GM19035 (cell line): ENCODE measurements around the gene ZCCHC12.
"Not testable (repeated sequence)": the region's sequence is repeated elsewhere in the genome, so short reads cannot be mapped to it uniquely, and the experiment has no call there.

Experiments used
- ATAC-seq: cut with Tn5 transposase; IDR thresholded peaks from one replicate; pipeline ENCODE4 v1.9.1; 2021; ENCODE audit not compliant: unreplicated experiment

The ZCCHC12 gene

DNA sequence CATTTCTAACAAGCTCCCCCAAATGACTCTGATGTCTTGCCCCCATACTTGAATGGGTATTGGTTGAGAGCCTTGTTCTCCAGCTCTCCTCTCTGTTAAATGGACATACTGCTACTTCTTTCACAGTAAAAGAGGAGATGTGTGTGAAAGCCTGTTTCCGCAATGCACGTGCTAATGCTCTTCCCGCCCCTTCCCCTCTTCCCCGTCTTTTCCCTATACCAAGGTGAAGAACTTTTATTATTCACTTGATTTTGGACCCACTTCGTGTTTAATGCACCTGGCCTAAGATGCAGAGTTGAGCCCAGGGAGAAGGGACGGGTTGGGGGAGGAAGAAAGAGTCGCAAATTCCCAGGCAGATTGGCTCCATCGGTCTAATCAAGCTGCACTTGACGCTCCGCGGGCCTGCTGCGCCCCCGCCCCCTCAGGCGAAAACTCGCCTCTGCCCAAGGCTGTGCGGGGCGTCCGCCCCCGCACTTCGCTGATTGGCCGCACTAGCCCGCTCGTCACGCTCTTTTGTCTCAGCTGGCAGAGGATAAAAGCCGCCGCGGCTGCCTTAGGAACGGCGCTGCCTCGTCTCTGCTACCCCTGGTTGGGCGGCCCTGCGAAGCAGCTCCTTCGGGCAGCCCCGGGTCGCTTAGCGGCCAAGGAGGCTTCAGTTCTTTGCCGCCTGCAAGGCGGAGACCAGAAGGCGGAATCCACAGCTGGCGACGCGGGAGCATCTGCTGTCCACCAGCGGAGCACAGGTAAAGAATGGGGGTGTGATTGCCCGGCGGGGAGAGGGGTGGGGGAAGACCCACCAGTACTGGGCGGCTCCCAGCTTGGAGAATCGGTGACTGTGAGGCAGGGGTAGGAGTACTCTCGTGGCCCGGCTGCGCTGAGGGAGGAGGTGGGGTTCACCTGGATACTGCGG, at the start of gene ZCCHC12:
Gene ZCCHC12, plus strand, starts transcription at position 562 of the 910 bp plus-strand sequence. CDS start 1,421 bp downstream, outside the sequence.
- no peak for ATAC-seq

DNA sequence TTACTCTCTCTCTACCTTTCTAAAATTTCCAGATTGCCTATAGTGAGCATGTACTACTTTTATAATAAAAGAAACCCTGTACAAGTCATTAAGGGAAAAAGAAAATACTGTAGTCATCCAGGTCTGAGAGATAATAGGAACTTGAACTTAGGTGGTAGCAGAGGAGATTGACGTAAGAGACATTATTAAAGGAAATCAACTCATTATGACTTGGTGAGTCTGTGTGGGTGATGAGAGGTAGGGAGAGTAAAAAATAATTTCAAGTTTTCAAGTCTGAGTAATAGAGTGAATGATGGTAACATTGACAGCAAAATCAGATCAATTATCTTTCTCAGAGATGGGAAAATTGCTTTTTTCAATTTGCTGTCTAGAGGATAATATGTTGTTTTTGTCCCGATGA, 44.0 kb upstream of the ZCCHC12 start:
- ATAC-seq = no peak

DNA sequence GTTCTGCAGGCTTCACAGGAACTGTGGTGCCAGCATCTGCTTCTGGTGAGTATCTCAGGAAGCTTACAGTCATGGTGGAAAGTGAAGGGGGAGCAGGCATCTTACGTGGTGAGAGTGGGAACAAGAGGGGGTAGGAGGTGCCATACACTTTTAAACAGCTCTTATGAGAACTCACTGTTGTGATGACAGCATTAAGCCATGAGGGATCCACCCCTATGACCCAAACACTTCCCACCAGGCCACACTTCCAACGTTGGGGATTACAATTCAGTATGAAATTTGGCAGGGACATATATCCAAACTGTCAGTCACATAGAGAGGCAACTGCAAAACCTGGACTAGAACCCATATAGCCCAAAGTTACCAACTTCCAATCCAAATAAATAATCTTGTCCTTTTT, 43.1 kb upstream of the ZCCHC12 start:
- ATAC-seq = no peak

DNA sequence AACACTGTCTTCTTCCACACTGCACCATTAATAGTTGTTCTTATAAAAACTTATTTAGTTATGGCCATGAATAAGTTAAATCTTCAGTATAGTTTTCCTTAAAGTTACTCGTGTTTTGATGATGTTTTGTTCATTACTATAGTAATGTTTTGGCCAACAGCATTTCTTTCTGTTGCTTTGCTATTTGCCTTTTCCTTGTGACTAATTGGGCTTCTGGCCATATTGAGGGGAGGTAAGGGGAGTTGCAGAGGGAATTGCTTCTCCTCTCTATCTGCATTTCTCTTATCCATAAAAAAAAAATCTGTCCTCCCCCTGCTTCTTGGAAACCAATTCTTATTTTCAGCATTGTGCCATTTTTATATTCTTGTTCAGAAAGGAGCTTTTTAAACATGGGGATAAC, 42.7 kb upstream of the ZCCHC12 start:
- no peak for ATAC-seq

DNA sequence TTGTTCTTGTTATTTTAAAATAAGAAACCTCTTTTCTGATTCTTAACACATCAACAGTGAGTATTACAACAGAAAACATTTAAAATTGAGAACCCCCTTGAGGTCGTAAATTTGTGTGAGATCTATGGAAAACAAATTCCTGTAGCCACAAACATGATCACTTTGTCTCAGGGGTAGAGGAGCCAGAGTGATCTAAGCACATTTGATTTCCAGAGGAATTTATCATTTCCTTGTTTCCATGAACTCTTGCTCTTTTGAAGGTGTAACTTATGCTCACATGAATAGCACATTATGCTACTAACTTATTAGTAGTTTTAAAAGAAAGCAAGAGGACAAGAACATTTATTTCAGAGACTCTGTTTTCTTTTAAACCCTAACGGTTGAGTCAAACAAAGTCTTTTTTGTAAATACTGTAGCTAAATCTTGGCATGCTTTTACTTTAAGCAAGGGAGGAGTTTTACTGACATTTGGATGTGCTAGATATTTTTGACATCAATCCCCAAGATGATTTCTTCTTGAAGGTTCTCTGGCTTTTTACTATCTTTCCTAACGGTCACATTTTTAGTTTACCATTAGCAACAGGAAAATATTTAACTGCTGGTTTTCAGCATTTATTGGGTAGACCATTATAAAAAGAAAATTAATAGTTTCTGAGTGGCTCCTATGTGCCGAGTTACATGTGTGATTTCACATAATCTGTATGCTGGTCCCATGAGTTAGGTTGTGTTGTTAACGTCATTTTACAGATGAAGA, 27.9 kb upstream of the ZCCHC12 start:
- ATAC-seq = no peak

DNA sequence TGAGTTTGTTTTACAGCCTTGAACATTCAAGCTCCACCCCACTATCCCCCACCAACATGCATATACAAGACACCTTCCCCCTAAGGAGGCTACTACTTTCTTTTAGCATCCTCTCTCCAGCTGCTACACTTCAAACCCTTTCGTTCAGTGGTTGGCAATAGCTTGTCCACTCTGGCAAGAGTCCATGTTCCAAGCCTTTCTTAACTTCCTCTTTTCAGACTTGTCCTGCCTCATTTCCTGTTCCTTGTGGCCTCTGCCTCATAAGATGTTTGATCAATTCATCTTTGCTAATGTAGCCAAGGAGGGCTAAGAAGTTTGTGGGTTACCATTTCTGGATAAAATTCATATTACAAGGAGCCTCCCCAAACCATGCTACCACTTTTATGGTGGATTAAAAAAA, 20.8 kb upstream of the ZCCHC12 start:
- no peak for ATAC-seq

DNA sequence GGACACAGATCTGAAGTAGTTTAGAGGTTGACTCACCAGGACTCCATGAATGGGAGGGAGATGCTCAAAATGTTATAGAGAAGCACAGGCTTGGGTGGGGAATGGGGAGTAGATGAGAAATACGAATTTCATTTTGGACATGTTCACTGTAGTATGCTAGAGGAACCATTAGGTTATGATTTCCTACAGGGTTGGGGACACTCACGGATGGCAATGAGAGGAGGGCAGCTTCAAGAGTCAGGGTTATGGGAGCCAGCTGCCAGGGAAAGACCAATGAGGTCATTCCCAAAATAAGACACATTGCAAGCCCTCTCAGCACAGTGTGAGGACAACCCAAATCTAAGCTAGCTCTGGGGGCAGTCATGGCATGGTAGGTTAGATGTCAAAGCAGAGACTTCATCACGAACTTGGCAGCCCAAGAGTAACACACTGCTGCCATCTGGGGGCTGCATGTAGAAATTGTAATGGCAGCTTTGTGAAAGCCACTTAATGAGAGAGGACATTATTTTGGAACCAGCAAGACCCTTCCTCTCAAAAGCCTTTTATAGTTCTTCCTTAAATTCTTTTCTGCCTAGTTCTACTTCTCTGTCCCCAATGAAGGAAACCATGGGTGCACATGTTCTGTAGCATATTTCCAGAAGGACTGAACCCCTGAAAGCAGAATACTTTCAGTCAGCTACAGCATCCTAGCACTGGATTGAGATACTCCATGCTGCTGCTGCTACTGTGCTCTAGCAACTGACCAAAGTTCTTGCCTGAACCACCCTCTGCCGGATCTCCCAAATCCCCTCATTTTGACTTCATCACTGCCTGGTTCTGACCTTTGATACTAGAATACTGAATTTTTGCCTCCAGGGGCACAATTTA, 16.2 kb upstream of the ZCCHC12 start:
- ATAC-seq = no peak

DNA sequence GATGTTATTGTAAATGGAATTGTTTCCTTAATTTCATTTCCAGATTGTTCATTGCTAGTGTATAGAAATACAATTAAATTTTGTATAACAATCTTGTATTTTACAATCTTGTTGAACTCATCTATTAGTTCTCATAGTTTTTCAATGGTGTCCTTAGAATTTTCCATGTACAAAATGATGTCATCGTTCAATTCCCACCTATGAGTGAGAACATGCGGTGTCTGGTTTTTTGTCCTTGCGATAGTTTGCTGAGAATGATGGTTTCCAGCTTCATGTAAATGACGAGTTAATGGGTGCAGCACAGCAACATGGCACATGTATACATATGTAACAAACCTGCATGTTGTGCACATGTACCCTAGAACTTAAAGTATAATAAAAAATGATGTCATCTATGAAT, 6.4 kb upstream of the ZCCHC12 start:
- not testable (repeated sequence) for ATAC-seq

DNA sequence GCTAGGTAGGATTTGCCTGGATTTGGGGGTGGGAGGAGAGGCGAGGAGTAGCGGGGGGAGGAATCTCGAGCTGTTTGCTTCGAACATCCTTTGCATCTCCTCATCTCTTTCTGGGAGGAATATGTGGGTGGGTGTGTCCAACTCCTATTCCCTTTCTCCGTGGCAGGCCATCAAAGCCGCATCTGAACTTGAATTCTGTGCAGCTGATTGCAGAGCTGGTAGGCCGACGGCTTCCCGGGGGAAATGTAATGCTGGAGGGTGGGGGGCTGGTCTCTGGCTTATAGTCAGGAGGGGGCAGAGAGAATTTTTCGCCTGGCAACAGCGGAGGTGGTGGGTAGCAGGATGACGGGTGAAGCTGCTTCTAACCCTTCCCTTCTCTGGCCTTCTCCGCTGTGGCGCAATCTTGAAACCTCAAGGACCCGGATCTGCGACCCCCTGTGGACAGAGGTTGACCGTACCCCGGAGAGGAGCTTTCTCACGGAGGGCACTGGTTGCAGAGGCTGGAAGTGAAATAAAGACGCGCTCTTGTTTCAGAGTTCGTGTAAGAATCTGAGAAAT, 628 bp downstream of the ZCCHC12 start:
- ATAC-seq = no peak

DNA sequence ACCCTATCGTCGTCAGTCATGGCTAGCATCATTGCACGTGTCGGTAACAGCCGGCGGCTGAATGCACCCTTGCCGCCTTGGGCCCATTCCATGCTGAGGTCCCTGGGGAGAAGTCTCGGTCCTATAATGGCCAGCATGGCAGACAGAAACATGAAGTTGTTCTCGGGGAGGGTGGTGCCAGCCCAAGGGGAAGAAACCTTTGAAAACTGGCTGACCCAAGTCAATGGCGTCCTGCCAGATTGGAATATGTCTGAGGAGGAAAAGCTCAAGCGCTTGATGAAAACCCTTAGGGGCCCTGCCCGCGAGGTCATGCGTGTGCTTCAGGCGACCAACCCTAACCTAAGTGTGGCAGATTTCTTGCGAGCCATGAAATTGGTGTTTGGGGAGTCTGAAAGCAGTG, 1.6 kb downstream of the ZCCHC12 start:
- no peak for ATAC-seq

DNA sequence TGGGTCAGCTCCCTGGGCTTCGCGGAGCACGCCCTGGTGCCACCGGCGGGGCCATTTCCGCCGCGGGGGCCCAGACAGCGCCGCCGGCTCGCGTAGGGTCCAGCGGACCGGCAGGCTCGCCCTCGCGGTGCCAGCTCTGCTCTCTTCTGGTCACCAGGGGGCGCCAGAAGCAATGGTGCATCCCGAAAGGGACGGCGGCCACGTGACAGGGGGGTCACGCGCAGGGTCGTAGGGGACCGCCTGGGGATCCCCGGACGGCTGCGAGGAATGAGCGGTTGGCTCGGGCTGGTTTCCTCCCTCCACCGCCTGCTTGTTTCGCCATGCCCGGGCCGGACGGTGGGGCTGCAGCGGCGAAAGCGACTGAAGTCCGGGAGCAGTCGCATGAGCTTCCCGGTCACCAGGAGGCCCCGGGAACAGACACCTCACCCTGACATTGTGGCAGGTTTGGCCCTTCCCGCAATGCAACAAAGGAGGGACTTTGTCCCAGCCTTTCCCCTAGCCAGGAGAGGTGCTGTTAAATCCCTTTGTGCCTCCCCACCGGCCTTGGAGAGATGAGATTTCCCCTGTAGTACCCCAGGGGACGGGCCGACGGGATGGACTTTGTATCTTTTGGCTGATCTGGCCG, 15.8 kb downstream of the ZCCHC12 start:
- ATAC-seq = no peak

DNA sequence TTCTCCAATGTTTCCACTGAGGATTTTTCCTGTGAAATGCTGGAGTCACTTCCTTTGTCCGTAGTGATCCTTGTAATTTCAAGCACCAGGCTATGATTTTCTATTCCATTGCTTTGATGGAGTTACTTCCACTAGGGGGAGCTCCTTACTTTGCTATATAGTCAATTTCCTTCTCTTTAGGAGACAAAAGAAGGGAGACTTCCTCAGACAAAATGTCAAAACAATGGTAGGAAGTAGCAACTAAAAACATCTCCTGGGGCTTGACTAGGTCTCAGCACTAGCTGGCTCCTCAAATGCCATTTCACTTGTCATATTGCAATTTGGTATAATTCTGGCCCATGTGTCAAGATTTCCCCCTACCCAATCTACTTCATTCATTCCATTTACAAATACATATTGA, 24.1 kb downstream of the ZCCHC12 start:
- ATAC-seq = no peak

DNA sequence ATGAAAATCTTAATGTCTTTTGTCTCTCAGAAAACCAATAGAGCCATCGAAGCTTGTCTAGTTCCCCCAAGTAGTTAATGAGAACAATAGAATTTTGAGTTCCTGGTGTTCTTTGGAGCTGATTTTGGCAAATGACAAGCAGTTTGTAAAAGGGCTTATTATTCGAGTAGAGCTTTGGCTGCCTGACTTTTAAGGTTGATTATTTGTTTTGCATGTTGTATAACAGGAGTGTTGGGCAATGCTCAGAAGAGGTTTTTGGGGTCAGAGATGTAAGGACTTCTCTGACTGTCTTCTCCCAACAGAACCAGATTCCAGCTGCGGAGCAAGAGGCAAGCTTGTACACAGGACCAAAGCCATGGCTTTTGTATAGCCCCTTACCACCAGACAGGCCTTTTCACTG, 30.0 kb downstream of the ZCCHC12 start:
- no peak for ATAC-seq

DNA sequence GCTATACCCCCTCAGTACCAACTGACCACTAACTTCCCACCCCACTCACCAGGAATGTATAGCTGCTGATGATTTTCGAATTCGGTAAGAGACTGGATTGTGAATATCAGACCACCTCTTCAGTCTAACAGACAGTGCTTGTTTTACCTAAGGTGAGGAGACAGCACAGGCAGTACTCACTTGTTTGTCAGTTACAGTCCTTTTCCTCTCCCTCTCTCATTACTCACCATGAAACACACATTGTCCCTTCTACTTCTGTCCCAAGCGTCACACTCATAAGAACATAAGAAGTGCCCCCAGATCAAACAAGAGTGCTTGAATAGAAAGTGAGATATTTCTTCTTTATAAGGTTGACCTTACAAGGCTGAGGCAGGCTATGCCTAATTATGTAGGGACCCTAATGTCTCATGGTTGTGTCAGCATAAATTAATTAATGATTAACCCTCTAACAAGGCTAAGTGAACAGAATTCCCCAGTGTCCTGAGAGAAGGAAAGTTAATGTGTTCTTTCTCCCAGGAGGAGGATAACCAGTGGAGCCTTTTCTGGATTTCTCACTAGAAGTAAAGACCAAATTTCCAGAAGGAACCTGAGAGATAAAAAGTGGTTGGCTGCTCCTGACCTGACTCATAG, 32.2 kb downstream of the ZCCHC12 start:
- no peak for ATAC-seq

DNA sequence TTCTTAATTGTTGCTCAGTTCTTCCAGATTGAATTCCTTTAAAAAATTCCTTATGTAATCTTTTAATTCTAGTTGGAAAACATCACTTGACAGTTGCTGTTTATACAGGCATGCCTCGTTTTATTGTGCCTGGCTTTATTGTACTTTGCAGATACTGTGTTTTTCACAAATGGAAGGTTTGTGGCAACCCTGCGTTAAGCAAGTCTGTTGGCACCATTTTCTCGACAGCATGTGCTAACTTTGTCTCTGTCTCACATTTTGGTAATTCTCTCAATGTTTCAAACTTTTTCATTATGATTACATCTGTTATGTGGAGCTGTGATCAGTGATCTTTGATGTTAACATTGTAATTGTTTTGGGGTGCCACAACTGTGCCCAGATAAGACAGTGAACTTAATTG, 33.4 kb downstream of the ZCCHC12 start:
- no peak for ATAC-seq

DNA sequence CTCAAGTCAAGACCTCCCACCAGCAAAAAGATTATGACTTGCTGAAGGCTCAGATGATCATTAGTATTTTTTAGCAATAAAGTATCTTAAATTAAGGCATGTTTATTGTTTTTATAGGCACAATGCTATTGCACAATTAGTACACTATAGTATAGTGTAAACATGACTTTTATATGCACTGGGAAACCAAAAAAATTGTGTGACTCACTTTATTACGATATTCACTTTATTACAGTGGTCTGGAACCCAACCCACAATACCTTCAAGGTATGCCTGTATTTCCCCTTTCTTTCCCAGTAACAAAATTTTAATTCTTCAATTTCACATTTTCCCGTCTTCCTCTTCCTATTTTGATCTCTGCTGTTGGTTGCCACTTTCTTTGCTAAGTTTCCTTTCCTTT, 37.7 kb downstream of the ZCCHC12 start:
- ATAC-seq = no peak

DNA sequence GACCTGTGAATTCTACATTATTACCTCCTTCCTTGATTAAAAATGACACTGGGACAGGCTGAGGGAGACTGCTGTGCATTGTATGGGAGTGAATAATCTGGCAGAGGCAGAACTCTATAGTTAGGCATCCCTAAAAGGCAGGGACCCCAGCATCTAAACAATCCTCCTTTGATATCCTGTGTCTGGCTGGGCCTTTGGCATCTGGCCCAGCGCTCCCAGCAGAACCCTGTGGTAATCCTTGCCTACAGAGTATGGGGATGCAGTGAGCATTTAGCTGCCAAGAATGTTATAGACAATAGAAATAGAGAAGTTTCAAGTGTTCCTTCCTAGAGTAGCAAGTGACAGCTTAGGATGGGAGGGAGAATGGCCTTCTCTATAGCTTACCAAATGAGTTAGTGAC, 38.5 kb downstream of the ZCCHC12 start:
- ATAC-seq = no peak

DNA sequence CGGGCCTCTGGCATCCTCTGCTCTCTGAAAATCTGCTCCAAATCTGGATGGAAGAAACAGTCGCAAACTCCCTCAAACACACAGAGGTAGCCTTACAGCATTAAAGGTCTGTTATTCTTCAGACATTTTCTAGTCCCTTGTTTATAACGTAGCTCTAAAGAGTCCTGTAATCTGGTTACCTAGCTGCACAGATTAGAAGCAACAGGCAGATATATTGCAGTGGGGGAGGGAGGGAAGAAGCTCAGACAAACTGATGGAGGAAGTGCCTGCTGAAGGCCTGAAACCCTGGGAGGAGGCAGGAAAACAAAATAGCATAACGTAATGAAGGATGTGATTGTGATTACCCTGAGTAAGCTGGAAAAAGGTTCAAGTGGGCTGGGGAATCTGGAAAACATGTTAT, 39.4 kb downstream of the ZCCHC12 start:
- no peak for ATAC-seq

DNA sequence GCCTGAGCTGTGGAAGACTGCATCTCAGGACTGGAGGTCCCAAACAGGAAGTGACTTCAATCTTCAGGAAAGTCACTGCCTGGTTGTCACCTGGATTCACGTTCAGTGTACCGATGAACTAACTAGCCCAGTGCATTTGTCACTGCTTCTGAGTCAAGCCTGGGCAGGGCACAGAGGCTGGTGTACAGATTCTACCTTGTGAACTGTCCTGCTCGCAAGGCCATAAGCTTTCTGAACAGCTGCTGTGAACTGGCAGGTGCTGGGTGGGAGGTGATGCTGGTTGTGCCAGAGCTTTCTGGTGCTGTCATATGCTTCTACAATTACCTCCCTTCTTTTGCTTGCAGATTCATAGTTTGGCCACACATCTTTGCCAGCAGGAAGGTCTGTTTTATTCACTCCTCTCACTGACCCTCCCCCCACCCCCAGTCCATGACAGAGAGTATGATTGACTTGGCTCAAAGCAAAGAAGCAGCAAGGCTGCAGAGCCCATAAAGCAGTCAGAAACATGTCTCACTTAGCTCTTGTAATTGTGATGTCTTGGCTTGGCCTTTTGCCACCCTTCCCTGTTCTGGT, 40.5 kb downstream of the ZCCHC12 start:
- ATAC-seq = no peak

DNA sequence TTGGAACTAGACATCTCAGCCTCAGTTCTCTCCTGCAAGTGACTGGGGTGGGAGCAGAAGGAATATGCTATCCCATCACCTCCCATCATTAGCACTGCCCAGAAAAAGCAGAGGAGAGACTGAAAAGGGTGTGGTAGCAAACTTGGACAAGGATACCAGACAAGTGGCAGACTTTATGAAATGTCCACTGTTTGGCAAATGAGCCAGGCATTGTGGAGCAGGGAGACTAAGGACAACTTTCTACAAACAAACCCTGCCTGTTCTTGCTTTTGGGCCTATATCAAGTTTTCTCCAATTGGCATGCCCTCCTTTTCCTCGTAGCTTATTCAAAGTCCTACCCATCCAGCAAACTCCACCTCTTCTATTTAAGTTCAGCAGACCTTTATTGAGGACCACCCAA, 41.6 kb downstream of the ZCCHC12 start:
- no peak for ATAC-seq
